ENCODE measurements around the gene TRPC3. TPM values are rescaled to one million over a fixed set of nuclear protein-coding genes. Genes with fewer than 3 reads are reported as not detected.
"Not testable (repeated sequence)": the region's sequence is repeated elsewhere in the genome, so short reads cannot be mapped to it uniquely, and the experiment has no call there.

The TRPC3 gene
- total and polyA plus RNA-seq, 4 donors: 0.26 to 1.3 TPM; not detected in 2

GRCh38 chr4:121936101-121936500 is 15.8 kb downstream of the TRPC3 start:
- H3K4me3 ChIP-seq (ENCODE audit: low read length in 2 of 2): no peak overlapping the region
- 66 to 73% methylated on average over 4 of the region's 4 CpGs for whole genome bisulfite sequencing, 2 donors
- H3K9me3 ChIP-seq (ENCODE audit: control insufficient read depth, low read length): no peaks in the 10 kb centered on the region
- intact Hi-C loops (cut with DNase I): no loop called here
- no peaks in the 10 kb centered on the region for H3K36me3 ChIP-seq (ENCODE audit: control insufficient read depth in 1 of 2, insufficient read depth in 2 of 2, low read length in 1 of 2)
- no peaks in the 10 kb centered on the region for H3K4me1 ChIP-seq (ENCODE audit: control insufficient read depth in 1 of 2, insufficient read depth in 2 of 2, low read length in 2 of 2)
- ATAC-seq (ENCODE audit: low FRiP score) (no peak), DNase-seq (no peak)
- H3K27ac ChIP-seq (ENCODE audit: low read depth in 1 of 2, low read length in 2 of 2): no peak overlapping the region
- no peaks in the 10 kb centered on the region for H3K27me3 ChIP-seq (ENCODE audit: control insufficient read depth in 1 of 2, insufficient read depth in 2 of 2, low read length in 1 of 2)

GRCh38 chr4:121934635-121935034 is 17.2 kb downstream of the TRPC3 start:
- DNase-seq: no peak

GRCh38 chr4:121932212-121932974 is 19.5 kb downstream of the TRPC3 start:
- no peaks in the 10 kb centered on the region for H3K27me3 ChIP-seq (ENCODE audit: control insufficient read depth in 1 of 2, insufficient read depth in 2 of 2, low read length in 1 of 2)
- H3K27ac ChIP-seq (ENCODE audit: low read depth in 1 of 2, low read length in 2 of 2): no peak overlapping the region
- ATAC-seq (ENCODE audit: low FRiP score): no peak
- no peaks in the 10 kb centered on the region for H3K36me3 ChIP-seq (ENCODE audit: control insufficient read depth in 1 of 2, insufficient read depth in 2 of 2, low read length in 1 of 2)
- H3K9me3 ChIP-seq (ENCODE audit: control insufficient read depth, low read length): no peaks in the 10 kb centered on the region
- 59 to 62% methylated on average over 59 of the region's 59 CpGs for WGBS, 2 donors
- H3K4me1 ChIP-seq (ENCODE audit: control insufficient read depth in 1 of 2, insufficient read depth in 2 of 2, low read length in 2 of 2): no peaks in the 10 kb centered on the region
- intact Hi-C loops (cut with DNase I): no loop called here
- H3K4me3 ChIP-seq (ENCODE audit: low read length in 2 of 2): no peak overlapping the region
- no peak for DNase-seq

More at GRCh38 chr4:121934635-121935034, 17.2 kb downstream of the TRPC3 start:
- intact Hi-C loops (cut with DNase I): no loop called here
- Histone ChIP-seq H3K36me3 (ENCODE audit: control insufficient read depth in 1 of 2, insufficient read depth in 2 of 2, low read length in 1 of 2) (no peaks in the 10 kb centered on the region), H3K4me1 (ENCODE audit: control insufficient read depth in 1 of 2, insufficient read depth in 2 of 2, low read length in 2 of 2) (no peaks in the 10 kb centered on the region), H3K9me3 (ENCODE audit: control insufficient read depth, low read length) (no peaks in the 10 kb centered on the region), H3K4me3 (ENCODE audit: low read length in 2 of 2) (no peak overlapping the region), H3K27ac (ENCODE audit: low read depth in 1 of 2, low read length in 2 of 2) (no peak overlapping the region), H3K27me3 (ENCODE audit: control insufficient read depth in 1 of 2, insufficient read depth in 2 of 2, low read length in 1 of 2) (no peaks in the 10 kb centered on the region)
- ATAC-seq (ENCODE audit: low FRiP score): no peak
- 46 to 70% methylated on average over 1 of the region's 1 CpG for WGBS, 2 donors

GRCh38 chr4:121930304-121930703 is 21.6 kb downstream of the TRPC3 start:
- Histone ChIP-seq H3K27ac (ENCODE audit: low read depth in 1 of 2, low read length in 2 of 2) (no peak overlapping the region), H3K9me3 (ENCODE audit: control insufficient read depth, low read length) (no peaks in the 10 kb centered on the region), H3K27me3 (ENCODE audit: control insufficient read depth in 1 of 2, insufficient read depth in 2 of 2, low read length in 1 of 2) (no peaks in the 10 kb centered on the region), H3K4me1 (ENCODE audit: control insufficient read depth in 1 of 2, insufficient read depth in 2 of 2, low read length in 2 of 2) (no peaks in the 10 kb centered on the region), H3K36me3 (ENCODE audit: control insufficient read depth in 1 of 2, insufficient read depth in 2 of 2, low read length in 1 of 2) (no peaks in the 10 kb centered on the region), H3K4me3 (ENCODE audit: low read length in 2 of 2) (no peak overlapping the region)
- DNase-seq (no peak), ATAC-seq (ENCODE audit: low FRiP score) (no peak)
- 59 to 71% methylated on average over 2 of the region's 2 CpGs for WGBS, 2 donors
- intact Hi-C loops (cut with DNase I): no loop called here

DNA sequence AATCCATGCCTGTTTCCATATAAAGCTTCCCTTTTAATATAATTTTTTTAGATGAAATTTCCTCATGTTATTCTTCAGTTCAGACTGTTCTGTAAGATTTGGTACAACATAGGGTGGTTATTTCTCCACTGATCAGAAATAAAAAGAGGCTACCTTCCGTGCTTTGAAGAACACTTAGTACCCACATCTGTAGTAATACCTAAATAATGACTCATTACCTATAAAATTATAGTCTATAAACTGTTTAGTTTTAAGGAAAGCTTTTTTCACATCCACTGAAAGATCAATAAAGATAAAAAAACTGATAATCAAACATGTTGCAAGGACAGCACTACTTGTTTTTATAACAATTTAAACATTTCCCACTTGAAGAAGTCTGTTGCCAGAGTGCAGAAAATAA is 23.9 kb downstream of the TRPC3 start:
- intact Hi-C loops (cut with DNase I): no loop called here
- DNase-seq (no peak), ATAC-seq (ENCODE audit: low FRiP score) (no peak)
- H3K4me1 ChIP-seq (ENCODE audit: control insufficient read depth in 1 of 2, insufficient read depth in 2 of 2, low read length in 2 of 2): no peaks in the 10 kb centered on the region
- 87 to 98% methylated on average over 1 of the region's 1 CpG for WGBS, 2 donors
- H3K27me3 ChIP-seq (ENCODE audit: control insufficient read depth in 1 of 2, insufficient read depth in 2 of 2, low read length in 1 of 2): no peaks in the 10 kb centered on the region
- H3K27ac ChIP-seq (ENCODE audit: low read depth in 1 of 2, low read length in 2 of 2): no peak overlapping the region
- H3K36me3 ChIP-seq (ENCODE audit: control insufficient read depth in 1 of 2, insufficient read depth in 2 of 2, low read length in 1 of 2): no peaks in the 10 kb centered on the region
- no peaks in the 10 kb centered on the region for H3K9me3 ChIP-seq (ENCODE audit: control insufficient read depth, low read length)
- H3K4me3 ChIP-seq (ENCODE audit: low read length in 2 of 2): no peak overlapping the region

GRCh38 chr4:121926490-121926889 is 25.4 kb downstream of the TRPC3 start:
- ATAC-seq (ENCODE audit: low FRiP score); H3K4me3 ChIP-seq (ENCODE audit: low read length in 2 of 2); H3K9me3 ChIP-seq (ENCODE audit: control insufficient read depth, low read length); H3K27me3 ChIP-seq (ENCODE audit: control insufficient read depth in 1 of 2, insufficient read depth in 2 of 2, low read length in 1 of 2); H3K4me1 ChIP-seq (ENCODE audit: control insufficient read depth in 1 of 2, insufficient read depth in 2 of 2, low read length in 2 of 2); DNase-seq; H3K27ac ChIP-seq (ENCODE audit: low read depth in 1 of 2, low read length in 2 of 2); H3K36me3 ChIP-seq (ENCODE audit: control insufficient read depth in 1 of 2, insufficient read depth in 2 of 2, low read length in 1 of 2); intact Hi-C loops (cut with DNase I): not testable (repeated sequence)
- WGBS, 2 donors: 87 to 93% methylated on average over 5 of the region's 5 CpGs

DNA sequence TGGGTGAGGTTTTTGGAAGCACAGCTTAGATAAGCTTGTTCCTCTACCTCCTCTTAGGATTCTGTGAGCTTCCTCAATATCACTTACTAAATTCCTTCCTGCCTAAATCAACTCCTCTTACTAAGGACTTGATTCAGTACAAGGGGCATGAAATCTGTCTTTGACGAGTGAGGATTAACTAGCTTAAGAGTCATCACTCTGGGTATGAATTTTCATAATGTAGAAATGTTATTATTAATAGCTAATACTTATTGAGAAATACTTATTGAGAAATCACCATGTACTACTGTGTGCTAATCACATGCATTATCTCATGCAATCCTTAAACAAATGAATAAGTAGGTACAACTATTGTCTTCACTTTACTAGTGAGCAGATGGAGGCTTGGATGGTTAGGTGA is 28.6 kb downstream of the TRPC3 start:
- no peaks in the 10 kb centered on the region for H3K4me1 ChIP-seq (ENCODE audit: control insufficient read depth in 1 of 2, insufficient read depth in 2 of 2, low read length in 2 of 2)
- H3K9me3 ChIP-seq (ENCODE audit: control insufficient read depth, low read length): no peaks in the 10 kb centered on the region
- ATAC-seq (ENCODE audit: low FRiP score): no peak
- H3K27me3 ChIP-seq (ENCODE audit: control insufficient read depth in 1 of 2, insufficient read depth in 2 of 2, low read length in 1 of 2): no peaks in the 10 kb centered on the region
- H3K4me3 ChIP-seq (ENCODE audit: low read length in 2 of 2): no peak overlapping the region
- WGBS, 2 donors: 91 to 94% methylated on average over 1 of the region's 1 CpG
- H3K36me3 ChIP-seq (ENCODE audit: control insufficient read depth in 1 of 2, insufficient read depth in 2 of 2, low read length in 1 of 2): no peaks in the 10 kb centered on the region
- intact Hi-C loops (cut with DNase I): no loop called here
- H3K27ac ChIP-seq (ENCODE audit: low read depth in 1 of 2, low read length in 2 of 2): no peak overlapping the region
- DNase-seq: no peak

GRCh38 chr4:121913667-121914066 is 38.2 kb downstream of the TRPC3 start:
- no peaks in the 10 kb centered on the region for H3K27me3 ChIP-seq (ENCODE audit: control insufficient read depth in 1 of 2, insufficient read depth in 2 of 2, low read length in 1 of 2)
- no peak overlapping the region for H3K27ac ChIP-seq (ENCODE audit: low read depth in 1 of 2, low read length in 2 of 2)
- ATAC-seq (ENCODE audit: low FRiP score) (no peak), DNase-seq (no peak)
- WGBS, 2 donors: 66 to 71% methylated on average over 2 of the region's 2 CpGs
- H3K4me1 ChIP-seq (ENCODE audit: control insufficient read depth in 1 of 2, insufficient read depth in 2 of 2, low read length in 2 of 2): no peaks in the 10 kb centered on the region
- no peaks in the 10 kb centered on the region for H3K9me3 ChIP-seq (ENCODE audit: control insufficient read depth, low read length)
- no peaks in the 10 kb centered on the region for H3K36me3 ChIP-seq (ENCODE audit: control insufficient read depth in 1 of 2, insufficient read depth in 2 of 2, low read length in 1 of 2)
- intact Hi-C loops (cut with DNase I): no loop called here
- no peak overlapping the region for H3K4me3 ChIP-seq (ENCODE audit: low read length in 2 of 2)

- ATAC-seq (ENCODE audit: low FRiP score): no peak
- 97% methylated on average over 1 of the region's 1 CpG for WGBS, 2 donors
- intact Hi-C loops (cut with DNase I): no loop called here
Measured at GRCh38 chr4:121908346-121908745, 43.5 kb downstream of the TRPC3 start.

More at GRCh38 chr4:121908346-121908745, 43.5 kb downstream of the TRPC3 start:
- Histone ChIP-seq H3K4me1 (ENCODE audit: control insufficient read depth in 1 of 2, insufficient read depth in 2 of 2, low read length in 2 of 2) (no peaks in the 10 kb centered on the region), H3K4me3 (ENCODE audit: low read length in 2 of 2) (no peak overlapping the region), H3K27ac (ENCODE audit: low read depth in 1 of 2, low read length in 2 of 2) (no peak overlapping the region), H3K27me3 (ENCODE audit: control insufficient read depth in 1 of 2, insufficient read depth in 2 of 2, low read length in 1 of 2) (no peaks in the 10 kb centered on the region), H3K36me3 (ENCODE audit: control insufficient read depth in 1 of 2, insufficient read depth in 2 of 2, low read length in 1 of 2) (no peaks in the 10 kb centered on the region), H3K9me3 (ENCODE audit: control insufficient read depth, low read length) (no peaks in the 10 kb centered on the region)
- DNase-seq: no peak

Measured in aorta (tissue), 5 donors.